GM12878 (cell line): Measurements from ENCODE around the gene CPNE4. TPM values are rescaled to one million over a fixed set of nuclear protein-coding genes. Genes with fewer than 3 reads are reported as not detected.

ENCODE experiments used
- ATAC-seq: fragments of 200-7000 bp; cut with Tn5 transposase; 3 replicates; pipeline ENCODE4 v1.9.1; 2020; ENCODE audit warnings: mild to moderate bottlenecking, moderate library complexity
- BruUV-seq: library from RNA; stranded (reverse); fragments of 400-500 nt; replicated peaks from 2 replicates; lab custom pipeline; 2021; lab: Mats Ljungman, UMichigan
- CTCF ChIA-PET: fragments of 300-600 bp; sonication (Branson Sonifier 250); formaldehyde crosslinking; extraction: SDS; loops from one replicate; lab custom pipeline; 2021; ENCODE audit warnings: inconsistent platforms; lab: Yijun Ruan, JAX
- POLR2A ChIA-PET: fragments of 350-600 bp; formaldehyde crosslinking; extraction: SDS; loops from one replicate; lab custom pipeline; 2021; ENCODE audit warnings: inconsistent platforms; lab: Charles Lee
- RAD21 ChIA-PET: fragments of 300-600 bp; sonication (Branson Sonifier 250); formaldehyde crosslinking; loops from one replicate; lab custom pipeline; 2023; ENCODE audit warnings: antibody characterized with exemption; ENCODE audit not compliant: unreplicated experiment; lab: Charles Lee
- SMC1A ChIA-PET: fragments of 300-600 bp; sonication (Branson Sonifier 250); formaldehyde crosslinking; loops from one replicate; lab custom pipeline; 2023; ENCODE audit not compliant: unreplicated experiment, uncharacterized antibody; lab: Charles Lee
- DNase-seq: peaks from one replicate; pipeline ENCODE4 v3.0.0-alpha.2; 2011; ENCODE audit warnings: low read depth, low spot score
- FAIRE-seq: peaks from 3 replicates; lab custom pipeline; 2011; peaks lifted over from hg19 to GRCh38; lab: Jason Lieb, UNC
- H2AFZ ChIP-seq: 2 replicates; pipeline ENCODE4 v1.6.0; 2011; ENCODE audit warnings: low read depth, low read length, control low read depth; ENCODE audit not compliant: control insufficient read depth
- H3K27ac ChIP-seq: 2 replicates; pipeline ENCODE4 v1.5.1; 2011; ENCODE audit warnings: control low read depth; ENCODE audit not compliant: control insufficient read depth, insufficient read depth
- H3K27me3 ChIP-seq, 2 experiments: replicated peaks in 1 of 2; 2 replicates each; pipeline versions ENCODE4 v1.6.0 to v1.6.1; 2011; ENCODE audit warnings: low read length in 1 of 2; ENCODE audit not compliant: control insufficient read depth in 2 of 2, insufficient read depth in 2 of 2
- H3K36me3 ChIP-seq, 2 experiments: 2 replicates each; pipeline ENCODE4 v1.5.1; 2011; ENCODE audit warnings: low read length in 1 of 2; ENCODE audit not compliant: control insufficient read depth in 2 of 2, insufficient read depth in 2 of 2
- H3K4me1 ChIP-seq: 2 replicates; pipeline ENCODE4 v1.6.1; 2011; ENCODE audit warnings: mild to moderate bottlenecking, low read length, moderate library complexity, mixed read lengths; ENCODE audit not compliant: control insufficient read depth, insufficient read depth
- H3K4me2 ChIP-seq: 2 replicates; pipeline ENCODE4 v1.6.0; 2011; ENCODE audit warnings: control low read depth; ENCODE audit not compliant: control insufficient read depth, insufficient read depth
- H3K4me3 ChIP-seq: fragments of 200-600 bp; sonication (generic); 2 replicates; pipeline ENCODE4 v1.5.1; 2016
- H3K79me2 ChIP-seq: 2 replicates; pipeline ENCODE4 v1.6.0; 2011; ENCODE audit warnings: low read length; ENCODE audit not compliant: control insufficient read depth, insufficient read depth
- H3K9ac ChIP-seq: 2 replicates; pipeline ENCODE4 v1.8.0; 2011; ENCODE audit warnings: low read length, control low read depth, mixed read lengths; ENCODE audit not compliant: control insufficient read depth, insufficient read depth
- H3K9me3 ChIP-seq: replicated peaks from 3 replicates; pipeline ENCODE4 v1.5.1; 2011; ENCODE audit warnings: mild to moderate bottlenecking, low read length; ENCODE audit not compliant: control insufficient read depth, insufficient read depth
- H4K20me1 ChIP-seq: 2 replicates; pipeline ENCODE4 v1.6.0; 2011; ENCODE audit not compliant: control insufficient read depth, insufficient read depth
- BACH1 ChIP-seq: fragments of 450-650 bp; IDR thresholded peaks from 2 replicates; pipeline ENCODE4 v1.6.1; 2017; ENCODE audit warnings: mild to moderate bottlenecking, borderline replicate concordance
- BHLHE40 ChIP-seq, 2 experiments: fragments of 450-650 bp in 1 of 2; IDR thresholded peaks; 2 replicates each; pipeline ENCODE4 v1.6.1; 2011 to 2017; ENCODE audit warnings: low read depth in 2 of 2, borderline replicate concordance in 1 of 2, improper control_type of control experiment in 1 of 2, low read length in 1 of 2, mild to moderate bottlenecking in 1 of 2
- CBX5 ChIP-seq: sonication (generic); IDR thresholded peaks from 2 replicates; pipeline ENCODE4 v1.6.1; 2016; ENCODE audit warnings: low read depth, moderate library complexity, mild to moderate bottlenecking, inconsistent platforms
- IKZF1 ChIP-seq: fragments of 450-650 bp; conservative IDR thresholded peaks from 2 replicates; pipeline ENCODE4 v1.6.1; 2017; ENCODE audit warnings: antibody characterized with exemption, mild to moderate bottlenecking
- MEF2B ChIP-seq: fragments of 450-650 bp; IDR thresholded peaks from 2 replicates; pipeline ENCODE4 v1.6.1; 2018; ENCODE audit warnings: mild to moderate bottlenecking, moderate library complexity; ENCODE audit not compliant: partially characterized antibody, poor library complexity, severe bottlenecking
- NR2C2 ChIP-seq: IDR thresholded peaks from 2 replicates; pipeline ENCODE4 v1.6.1; 2011; ENCODE audit warnings: borderline replicate concordance, low read depth; ENCODE audit not compliant: control insufficient read depth, insufficient read length
- NRF1 ChIP-seq: conservative IDR thresholded peaks from 2 replicates; pipeline ENCODE4 v1.6.1; 2011; ENCODE audit warnings: mild to moderate bottlenecking, low read depth, low read length, improper control_type of control experiment
- PAX5 ChIP-seq: IDR thresholded peaks from 2 replicates; pipeline ENCODE4 v1.6.1; 2011; ENCODE audit warnings: low read depth, low read length, borderline replicate concordance
- POLR2AphosphoS5 ChIP-seq: IDR thresholded peaks from 2 replicates; pipeline ENCODE4 v1.6.1; 2011; ENCODE audit warnings: mild to moderate bottlenecking, low read length, inconsistent platforms
- RUNX3 ChIP-seq: IDR thresholded peaks from 2 replicates; pipeline ENCODE4 v1.6.1; 2012; ENCODE audit warnings: low read length, inconsistent platforms
- SPI1 ChIP-seq: IDR thresholded peaks from 2 replicates; pipeline ENCODE4 v1.6.1; 2011; ENCODE audit warnings: low read depth, mild to moderate bottlenecking, low read length, moderate library complexity, borderline replicate concordance; ENCODE audit not compliant: insufficient read depth
- SREBF1 ChIP-seq: IDR thresholded peaks from 2 replicates; pipeline ENCODE4 v1.6.1; 2012; ENCODE audit warnings: mild to moderate bottlenecking, low read length
- WGBS: methylation state at CpG from one replicate; pipeline ENCODE4 v1.1.6; 2016; ENCODE audit warnings: low lambda C conversion rate; ENCODE audit not compliant: insufficient replicate concordance, insufficient coverage; ENCODE audit errors: missing lambda C conversion rate; 5-methylcytosine and 5-hydroxymethylcytosine counted together
- in situ Hi-C: fragments of 300-500 bp; cut with MboI; formaldehyde crosslinking; loops from 9 replicates; pipeline ENCODE4 v1.14.3; 2018; ENCODE audit warnings: mixed read lengths
- intact Hi-C: fragments of 100-400 bp; cut with micrococcal nuclease; formaldehyde crosslinking; loops from one replicate; pipeline ENCODE4 v1.14.2; 2022; ENCODE audit not compliant: unreplicated experiment
- polyA plus RNA-seq, 11 experiments: library from polyadenylated mRNA; depleted of rRNA in 4 of 11; unstranded in 6 of 11; stranded (reverse) in 5 of 11; fragments of >200 nt; fragmentation: Nextera tagmentation in 4 of 11; fragmentation: Illumina TruSeq in 1 of 11; extraction: Ambion mirVana in 4 of 11; extraction: Trizol in 1 of 11; gene quantifications; 1 replicate in 1 of 11; 2 replicates in 10 of 11; pipeline versions ENCODE4 v1.2.1 to v1.2.3, GENCODE V29; 2011 to 2016; ENCODE audit warnings: inconsistent platforms in 2 of 11, missing spikeins in 2 of 11, low read depth in 1 of 11
- total RNA-seq, 4 experiments: library from RNA; depleted of rRNA in 3 of 4; stranded (reverse); fragments of >200 nt in 3 of 4; fragmentation: Illumina TruSeq in 1 of 4; extraction: Trizol in 1 of 4; gene quantifications; 2 replicates each; pipeline versions ENCODE4 v1.2.1 to v1.2.3, GENCODE V29; 2013 to 2021
- TF ChIP-seq, protein P1 (sequence below): IDR thresholded peaks from 2 replicates; pipeline ENCODE4 v1.6.1; 2012; ENCODE audit warnings: low read depth, low read length, improper control_type of control experiment
- TF ChIP-seq, protein P2 (sequence below), 3 experiments: IDR thresholded peaks in 2 of 3; conservative IDR thresholded peaks in 1 of 3; 2 replicates each; pipeline ENCODE4 v1.5.1; 2011; ENCODE audit warnings: low read depth in 3 of 3, low read length in 3 of 3, mild to moderate bottlenecking in 3 of 3, control low read depth in 2 of 3, moderate library complexity in 2 of 3, inconsistent platforms in 1 of 3, mixed read lengths in 1 of 3; ENCODE audit not compliant: control insufficient read depth in 2 of 3, insufficient read depth in 1 of 3; ENCODE audit errors: extremely low read depth in 1 of 3
- TF ChIP-seq, protein P3 (sequence below): fragments of 450-650 bp; conservative IDR thresholded peaks from 2 replicates; pipeline ENCODE4 v1.6.1; 2017; ENCODE audit warnings: mild to moderate bottlenecking, moderate library complexity
- TF ChIP-seq, protein P4 (sequence below): fragments of 150-350 bp; IDR thresholded peaks from 2 replicates; pipeline ENCODE4 v1.6.1; 2016; ENCODE audit warnings: low read depth, low read length

CPNE4 gene
- total and polyA plus RNA-seq, 10 of the 15 experiments (the other 5 are each of a cell fraction or from before 2014, with no cell fraction given): 0.17 to 1.9 (median 0.48) TPM; not detected in 1

DNA sequence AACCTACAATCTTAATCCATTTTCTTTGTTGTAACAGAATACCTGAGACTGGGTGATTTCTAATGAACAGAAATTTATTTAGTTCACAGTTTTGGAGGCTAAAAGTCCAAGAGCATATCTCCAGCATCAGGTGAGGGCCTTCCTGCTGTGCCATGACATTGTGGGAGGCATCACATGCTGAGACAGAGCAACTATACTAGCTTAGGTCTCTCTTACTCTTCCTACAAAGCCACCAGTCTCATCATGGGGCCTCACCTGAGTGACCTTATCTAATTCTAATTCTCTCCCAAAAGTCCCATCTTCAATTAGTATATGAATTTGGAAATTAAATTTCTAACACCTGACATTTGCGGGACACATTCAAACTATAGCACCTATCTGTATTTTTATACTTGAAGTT is 285.0 kb downstream of the CPNE4 start:
- H3K9me3 ChIP-seq: no peaks in the 10 kb centered on the region
- in situ Hi-C loops: no loop called here
- H3K4me3 ChIP-seq: no peak overlapping the region
- BruUV-seq: no TSS peak
- no peaks in the 10 kb centered on the region for H3K79me2 ChIP-seq
- no peak overlapping the region for H2AFZ ChIP-seq
- H3K27ac ChIP-seq: no peak overlapping the region
- intact Hi-C loops: no loop called here
- no peak for FAIRE-seq
- H3K36me3 ChIP-seq: no peaks in the 10 kb centered on the region
- no peak overlapping the region for H3K9ac ChIP-seq
- SMC1A ChIA-PET: no interaction called here
- POLR2A ChIA-PET: no interaction called here
- WGBS: 92% methylated on average over 1 of the region's 1 CpG
- no peak overlapping the region for H3K4me2 ChIP-seq
- CTCF ChIA-PET: no interaction called here
- DNase-seq: no peak
- RAD21 ChIA-PET: no interaction called here
- no peaks in the 10 kb centered on the region for H3K27me3 ChIP-seq
- no peak for ATAC-seq
- no peaks in the 10 kb centered on the region for H3K4me1 ChIP-seq
- no peaks in the 10 kb centered on the region for H4K20me1 ChIP-seq
- TF ChIP-seq POLR2AphosphoS5 (no peak), NR2C2 (no peak), SPI1 (no peak), RUNX3 (no peak), NRF1 (no peak), BACH1 (no peak), MEF2B (no peak), SREBF1 (no peak), PAX5 (no peak), CBX5 (no peak), BHLHE40 (IDR thresholded peaks at IDR 0.05; ENCODE audit: borderline replicate concordance in 1 of 2, low read depth in 2 of 2, low read length in 1 of 2) (no peak), IKZF1 (no peak)
- TF ChIP-seq, protein P1, sequence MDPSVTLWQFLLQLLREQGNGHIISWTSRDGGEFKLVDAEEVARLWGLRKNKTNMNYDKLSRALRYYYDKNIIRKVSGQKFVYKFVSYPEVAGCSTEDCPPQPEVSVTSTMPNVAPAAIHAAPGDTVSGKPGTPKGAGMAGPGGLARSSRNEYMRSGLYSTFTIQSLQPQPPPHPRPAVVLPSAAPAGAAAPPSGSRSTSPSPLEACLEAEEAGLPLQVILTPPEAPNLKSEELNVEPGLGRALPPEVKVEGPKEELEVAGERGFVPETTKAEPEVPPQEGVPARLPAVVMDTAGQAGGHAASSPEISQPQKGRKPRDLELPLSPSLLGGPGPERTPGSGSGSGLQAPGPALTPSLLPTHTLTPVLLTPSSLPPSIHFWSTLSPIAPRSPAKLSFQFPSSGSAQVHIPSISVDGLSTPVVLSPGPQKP: no peak
- TF ChIP-seq, protein P2, sequence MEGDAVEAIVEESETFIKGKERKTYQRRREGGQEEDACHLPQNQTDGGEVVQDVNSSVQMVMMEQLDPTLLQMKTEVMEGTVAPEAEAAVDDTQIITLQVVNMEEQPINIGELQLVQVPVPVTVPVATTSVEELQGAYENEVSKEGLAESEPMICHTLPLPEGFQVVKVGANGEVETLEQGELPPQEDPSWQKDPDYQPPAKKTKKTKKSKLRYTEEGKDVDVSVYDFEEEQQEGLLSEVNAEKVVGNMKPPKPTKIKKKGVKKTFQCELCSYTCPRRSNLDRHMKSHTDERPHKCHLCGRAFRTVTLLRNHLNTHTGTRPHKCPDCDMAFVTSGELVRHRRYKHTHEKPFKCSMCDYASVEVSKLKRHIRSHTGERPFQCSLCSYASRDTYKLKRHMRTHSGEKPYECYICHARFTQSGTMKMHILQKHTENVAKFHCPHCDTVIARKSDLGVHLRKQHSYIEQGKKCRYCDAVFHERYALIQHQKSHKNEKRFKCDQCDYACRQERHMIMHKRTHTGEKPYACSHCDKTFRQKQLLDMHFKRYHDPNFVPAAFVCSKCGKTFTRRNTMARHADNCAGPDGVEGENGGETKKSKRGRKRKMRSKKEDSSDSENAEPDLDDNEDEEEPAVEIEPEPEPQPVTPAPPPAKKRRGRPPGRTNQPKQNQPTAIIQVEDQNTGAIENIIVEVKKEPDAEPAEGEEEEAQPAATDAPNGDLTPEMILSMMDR (IDR thresholded peaks at IDR 0.05 in 2 of 3, conservative IDR thresholded peaks at IDR 0.05 in 1 of 3; ENCODE audit: control insufficient read depth in 2 of 3, extremely low read depth in 1 of 3, insufficient read depth in 1 of 3, low read depth in 3 of 3, low read length in 3 of 3): no peak
- TF ChIP-seq, protein P3, sequence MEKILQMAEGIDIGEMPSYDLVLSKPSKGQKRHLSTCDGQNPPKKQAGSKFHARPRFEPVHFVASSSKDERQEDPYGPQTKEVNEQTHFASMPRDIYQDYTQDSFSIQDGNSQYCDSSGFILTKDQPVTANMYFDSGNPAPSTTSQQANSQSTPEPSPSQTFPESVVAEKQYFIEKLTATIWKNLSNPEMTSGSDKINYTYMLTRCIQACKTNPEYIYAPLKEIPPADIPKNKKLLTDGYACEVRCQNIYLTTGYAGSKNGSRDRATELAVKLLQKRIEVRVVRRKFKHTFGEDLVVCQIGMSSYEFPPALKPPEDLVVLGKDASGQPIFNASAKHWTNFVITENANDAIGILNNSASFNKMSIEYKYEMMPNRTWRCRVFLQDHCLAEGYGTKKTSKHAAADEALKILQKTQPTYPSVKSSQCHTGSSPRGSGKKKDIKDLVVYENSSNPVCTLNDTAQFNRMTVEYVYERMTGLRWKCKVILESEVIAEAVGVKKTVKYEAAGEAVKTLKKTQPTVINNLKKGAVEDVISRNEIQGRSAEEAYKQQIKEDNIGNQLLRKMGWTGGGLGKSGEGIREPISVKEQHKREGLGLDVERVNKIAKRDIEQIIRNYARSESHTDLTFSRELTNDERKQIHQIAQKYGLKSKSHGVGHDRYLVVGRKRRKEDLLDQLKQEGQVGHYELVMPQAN: no peak
- TF ChIP-seq, protein P4, sequence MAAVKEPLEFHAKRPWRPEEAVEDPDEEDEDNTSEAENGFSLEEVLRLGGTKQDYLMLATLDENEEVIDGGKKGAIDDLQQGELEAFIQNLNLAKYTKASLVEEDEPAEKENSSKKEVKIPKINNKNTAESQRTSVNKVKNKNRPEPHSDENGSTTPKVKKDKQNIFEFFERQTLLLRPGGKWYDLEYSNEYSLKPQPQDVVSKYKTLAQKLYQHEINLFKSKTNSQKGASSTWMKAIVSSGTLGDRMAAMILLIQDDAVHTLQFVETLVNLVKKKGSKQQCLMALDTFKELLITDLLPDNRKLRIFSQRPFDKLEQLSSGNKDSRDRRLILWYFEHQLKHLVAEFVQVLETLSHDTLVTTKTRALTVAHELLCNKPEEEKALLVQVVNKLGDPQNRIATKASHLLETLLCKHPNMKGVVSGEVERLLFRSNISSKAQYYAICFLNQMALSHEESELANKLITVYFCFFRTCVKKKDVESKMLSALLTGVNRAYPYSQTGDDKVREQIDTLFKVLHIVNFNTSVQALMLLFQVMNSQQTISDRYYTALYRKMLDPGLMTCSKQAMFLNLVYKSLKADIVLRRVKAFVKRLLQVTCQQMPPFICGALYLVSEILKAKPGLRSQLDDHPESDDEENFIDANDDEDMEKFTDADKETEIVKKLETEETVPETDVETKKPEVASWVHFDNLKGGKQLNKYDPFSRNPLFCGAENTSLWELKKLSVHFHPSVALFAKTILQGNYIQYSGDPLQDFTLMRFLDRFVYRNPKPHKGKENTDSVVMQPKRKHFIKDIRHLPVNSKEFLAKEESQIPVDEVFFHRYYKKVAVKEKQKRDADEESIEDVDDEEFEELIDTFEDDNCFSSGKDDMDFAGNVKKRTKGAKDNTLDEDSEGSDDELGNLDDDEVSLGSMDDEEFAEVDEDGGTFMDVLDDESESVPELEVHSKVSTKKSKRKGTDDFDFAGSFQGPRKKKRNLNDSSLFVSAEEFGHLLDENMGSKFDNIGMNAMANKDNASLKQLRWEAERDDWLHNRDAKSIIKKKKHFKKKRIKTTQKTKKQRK: no peak
